Hematopoietic multipotent progenitor cell treated with erythropoietin and hydrocortisone succinate and interleukin-3 and kit ligand, for 4 days (in vitro differentiated cells): Measurements from ENCODE around the gene NEK2.
"Not testable (repeated sequence)": the region's sequence is repeated elsewhere in the genome, so short reads cannot be mapped to it uniquely, and the experiment has no call there.

Experiments used
- DNase-seq: peaks from one replicate; pipeline ENCODE4 v3.0.0-alpha.2; 2015

NEK2 gene

GRCh38 chr1:211630236-211631081 lies 45.0 kb downstream of the NEK2 start:
- DNase-seq = peak; percentile 52

- no peak for DNase-seq
Measured at GRCh38 chr1:211628417-211628816, 47.0 kb downstream of the NEK2 start.

- no peak for DNase-seq
Measured at GRCh38 chr1:211627259-211627658, 48.2 kb downstream of the NEK2 start.

GRCh38 chr1:211625866-211626265 lies 49.6 kb downstream of the NEK2 start:
- DNase-seq = not testable (repeated sequence)

- DNase-seq = peak; percentile 83
Measured at GRCh38 chr1:211625040-211625439, 50.4 kb downstream of the NEK2 start.

GRCh38 chr1:211623515-211623914 lies 51.9 kb downstream of the NEK2 start:
- DNase-seq = peak; percentile 76

GRCh38 chr1:211621447-211622198 lies 53.8 kb downstream of the NEK2 start:
- DNase-seq = no peak

GRCh38 chr1:211620097-211620496 lies 55.3 kb downstream of the NEK2 start:
- DNase-seq = no peak

- DNase-seq = no peak
Measured at GRCh38 chr1:211619033-211619996, 56.1 kb downstream of the NEK2 start.

GRCh38 chr1:211616965-211617297 lies 58.5 kb downstream of the NEK2 start:
- DNase-seq = no peak

- no peak for DNase-seq
Measured at GRCh38 chr1:211616231-211616964, 59.0 kb downstream of the NEK2 start.

GRCh38 chr1:211614615-211615014 lies 60.8 kb downstream of the NEK2 start:
- DNase-seq = peak; percentile 57

- DNase-seq = peak; percentile 91
Measured at GRCh38 chr1:211613951-211614350, 61.5 kb downstream of the NEK2 start.

- DNase-seq = peak; percentile 97
Measured at GRCh38 chr1:211613108-211613947, 62.1 kb downstream of the NEK2 start.

GRCh38 chr1:211612786-211613107 lies 62.7 kb downstream of the NEK2 start:
- DNase-seq = no peak
